K562 (cell line): ENCODE results near the gene LMF2. TPM values are rescaled to one million over a fixed set of nuclear protein-coding genes. Genes with fewer than 3 reads are reported as not detected.

Source experiments
- ATAC-seq: fragments of 200-7000 bp; cut with Tn5 transposase; 3 replicates; pipeline ENCODE4 v1.9.1; 2020; ENCODE audit warnings: moderate library complexity
- BruUV-seq: library from RNA; stranded (reverse); fragments of 400-500 nt; replicated peaks from 2 replicates; lab custom pipeline; 2021; lab: Mats Ljungman, UMichigan
- CTCF ChIA-PET: fragments of 300-600 bp; formaldehyde crosslinking; extraction: SDS; loops from one replicate; lab custom pipeline; 2021; ENCODE audit warnings: low intra/inter-chr PET ratio; lab: Yijun Ruan, JAX
- POLR2A ChIA-PET: fragments of 300-600, 350-650 bp; sonication (Branson Sonifier 250); formaldehyde crosslinking; extraction: SDS; loops from one replicate; lab custom pipeline; 2021; ENCODE audit warnings: antibody characterized with exemption, inconsistent platforms; lab: Yijun Ruan, JAX
- DNase-seq, 4 experiments: peaks; one replicate each; pipeline versions ENCODE4 v3.0.0 to v3.0.0-alpha.2; 2011 to 2018; ENCODE audit warnings: low spot score in 3 of 4, mixed read lengths in 3 of 4; ENCODE audit errors: extremely low read depth in 1 of 4
- FAIRE-seq: peaks from 2 replicates; lab custom pipeline; 2011; peaks lifted over from hg19 to GRCh38; lab: Jason Lieb, UNC
- H2AFZ ChIP-seq: 2 replicates; pipeline ENCODE4 v1.6.0; 2011; ENCODE audit warnings: low read depth, low read length, control low read depth, inconsistent platforms
- H3K27ac ChIP-seq: fragments of 200-600 bp; 3 replicates; pipeline ENCODE4 v1.8.0; 2011; ENCODE audit warnings: low read depth, mild to moderate bottlenecking, control low read depth, inconsistent platforms, low read length, moderate library complexity, mixed read lengths; ENCODE audit errors: extremely low read depth
- H3K27me3 ChIP-seq, 2 experiments: fragments of 300-600 bp in 1 of 2; 2 replicates in 1 of 2; 3 replicates in 1 of 2; pipeline versions ENCODE4 v1.6.0 to v1.8.0; 2011; ENCODE audit warnings: inconsistent platforms in 2 of 2, low read length in 2 of 2, mild to moderate bottlenecking in 1 of 2, mixed read lengths in 1 of 2, moderate library complexity in 1 of 2; ENCODE audit not compliant: control insufficient read depth in 2 of 2, insufficient read depth in 2 of 2
- H3K36me3 ChIP-seq: fragments of 300-600 bp; 3 replicates; pipeline ENCODE4 v1.8.0; 2011; ENCODE audit warnings: mild to moderate bottlenecking, low read length, inconsistent platforms; ENCODE audit not compliant: control insufficient read depth, insufficient read depth
- H3K4me1 ChIP-seq, 2 experiments: fragments of 200-600 bp in 1 of 2; replicated peaks in 1 of 2; 2 replicates in 1 of 2; 3 replicates in 1 of 2; pipeline versions ENCODE4 v1.5.1 to v1.8.0; 2011; ENCODE audit warnings: inconsistent platforms in 2 of 2, low read length in 2 of 2, mild to moderate bottlenecking in 1 of 2, mixed read lengths in 1 of 2, moderate library complexity in 1 of 2; ENCODE audit not compliant: control insufficient read depth in 2 of 2, insufficient read depth in 2 of 2
- H3K4me2 ChIP-seq: 2 replicates; pipeline ENCODE4 v1.6.1; 2011; ENCODE audit warnings: low read length, control low read depth, inconsistent platforms, mixed read lengths; ENCODE audit not compliant: insufficient read depth
- H3K4me3 ChIP-seq: fragments of 200-600 bp; sonication (generic), shearing (Covaris generic); 2 replicates; pipeline ENCODE4 v1.5.1; 2016; ENCODE audit warnings: control low read depth, inconsistent platforms
- H3K79me2 ChIP-seq: fragments of 200-600 bp; 3 replicates; pipeline ENCODE4 v1.8.0; 2011; ENCODE audit warnings: low read length, inconsistent platforms; ENCODE audit not compliant: control insufficient read depth, insufficient read depth
- H3K9ac ChIP-seq, 2 experiments: 2 replicates each; pipeline versions ENCODE4 v1.6.0 to v1.6.1; 2011; ENCODE audit warnings: low read depth in 2 of 2, low read length in 2 of 2, control low read depth in 1 of 2, inconsistent platforms in 1 of 2, mild to moderate bottlenecking in 1 of 2, mixed read lengths in 1 of 2; ENCODE audit not compliant: insufficient read depth in 1 of 2
- H3K9me1 ChIP-seq: one replicate; pipeline ENCODE4 v1.6.0; 2011; ENCODE audit warnings: inconsistent platforms, mild to moderate bottlenecking, low read length, moderate library complexity; ENCODE audit not compliant: control insufficient read depth, insufficient read depth
- H3K9me3 ChIP-seq: replicated peaks from 2 replicates; pipeline ENCODE4 v1.5.1; 2011; ENCODE audit warnings: low read depth, low read length, inconsistent platforms; ENCODE audit not compliant: control insufficient read depth, insufficient read depth
- H4K20me1 ChIP-seq: replicated peaks from 2 replicates; pipeline ENCODE4 v1.6.1; 2011; ENCODE audit warnings: low read length, inconsistent platforms, mixed read lengths; ENCODE audit not compliant: control insufficient read depth, insufficient read depth
- BCOR ChIP-seq: fragments of 450-650 bp; IDR thresholded peaks from 2 replicates; pipeline ENCODE4 v1.6.1; 2016
- HLTF ChIP-seq: fragments of 450-650 bp; IDR thresholded peaks from 2 replicates; pipeline ENCODE4 v1.6.1; 2016
- ILK ChIP-seq: fragments of 450-650 bp; IDR thresholded peaks from 2 replicates; pipeline ENCODE4 v1.6.1; 2016; ENCODE audit warnings: missing genetic modification characterization, low read depth, mild to moderate bottlenecking, missing compliant biosample characterization, moderate library complexity, borderline replicate concordance
- PHF20 ChIP-seq: fragments of 450-650 bp; IDR thresholded peaks from 2 replicates; pipeline ENCODE4 v1.6.1; 2018; ENCODE audit not compliant: partially characterized antibody
- TCF7 ChIP-seq: sonication (generic); IDR thresholded peaks from 2 replicates; pipeline ENCODE4 v1.6.1; 2016; ENCODE audit warnings: antibody characterized with exemption, borderline replicate concordance
- ZNF217 ChIP-seq: sonication (generic); formaldehyde crosslinking; IDR thresholded peaks from 2 replicates; pipeline ENCODE4 v1.8.0; 2022; ENCODE audit warnings: mild to moderate bottlenecking, missing genetic modification reagents
- ZNF444 ChIP-seq: fragments of 250-450 bp; sonication (Bioruptor Pico); IDR thresholded peaks from 2 replicates; pipeline ENCODE4 v1.4.0; 2020; ENCODE audit warnings: mild to moderate bottlenecking, moderate library complexity
- WGBS: fragments of 100-300 bp; shearing (Covaris generic); methylation state at CpG from one replicate; pipeline ENCODE4 v1.1.6; 2016; ENCODE audit warnings: low coverage, mixed read lengths; ENCODE audit not compliant: insufficient coverage; ENCODE audit errors: missing lambda C conversion rate; 5-methylcytosine and 5-hydroxymethylcytosine counted together
- in situ Hi-C: fragments of 300-500 bp; cut with MboI; formaldehyde crosslinking; loops from 4 replicates; pipeline ENCODE4 v1.15.0; 2018; ENCODE audit warnings: inconsistent platforms, mixed read lengths
- intact Hi-C: fragments of 100-400 bp; cut with micrococcal nuclease; formaldehyde crosslinking; loops from 2 replicates; pipeline ENCODE4 v1.14.2; 2022
- polyA plus RNA-seq, 8 experiments: library from polyadenylated mRNA; depleted of rRNA in 4 of 8; stranded (reverse) in 5 of 8; unstranded in 3 of 8; fragments of >200 nt; fragmentation: Nextera tagmentation in 2 of 8; fragmentation: Illumina TruSeq in 1 of 8; extraction: Ambion mirVana in 2 of 8; extraction: Trizol in 1 of 8; gene quantifications; 2 replicates each; pipeline versions ENCODE4 v1.2.1 to v1.2.3, GENCODE V29; 2011 to 2014; ENCODE audit warnings: inconsistent platforms in 1 of 8, missing spikeins in 1 of 8
- total RNA-seq, 7 experiments: library from RNA; depleted of rRNA in 6 of 7; stranded (reverse); fragments of >200 nt in 6 of 7; fragmentation: Illumina TruSeq in 2 of 7; extraction: Trizol in 2 of 7; gene quantifications; 2 replicates each; pipeline versions ENCODE4 v1.2.1 to v1.2.3, GENCODE V29; 2011 to 2021; ENCODE audit warnings: low replicate concordance in 1 of 7
- TF ChIP-seq, protein P1 (sequence below): sonication (generic); formaldehyde crosslinking; IDR thresholded peaks from 2 replicates; pipeline ENCODE4 v1.8.0; 2022; ENCODE audit warnings: mild to moderate bottlenecking, missing genetic modification reagents
- TF ChIP-seq, protein P2 (sequence below): fragments of 450-650 bp; IDR thresholded peaks from 2 replicates; pipeline ENCODE4 v1.6.1; 2016; ENCODE audit warnings: mild to moderate bottlenecking, moderate library complexity
- TF ChIP-seq, protein P3 (sequence below): fragments of 250-450 bp; sonication (Bioruptor Pico); IDR thresholded peaks from 2 replicates; pipeline ENCODE4 v1.8.0; 2022; ENCODE audit warnings: inconsistent platforms

LMF2 gene
- total and polyA plus RNA-seq, 9 of the 15 experiments (the other 6 are each of a cell fraction or from before 2014, with no cell fraction given): 0.08 to 37.1 (median 7.6) TPM

DNA sequence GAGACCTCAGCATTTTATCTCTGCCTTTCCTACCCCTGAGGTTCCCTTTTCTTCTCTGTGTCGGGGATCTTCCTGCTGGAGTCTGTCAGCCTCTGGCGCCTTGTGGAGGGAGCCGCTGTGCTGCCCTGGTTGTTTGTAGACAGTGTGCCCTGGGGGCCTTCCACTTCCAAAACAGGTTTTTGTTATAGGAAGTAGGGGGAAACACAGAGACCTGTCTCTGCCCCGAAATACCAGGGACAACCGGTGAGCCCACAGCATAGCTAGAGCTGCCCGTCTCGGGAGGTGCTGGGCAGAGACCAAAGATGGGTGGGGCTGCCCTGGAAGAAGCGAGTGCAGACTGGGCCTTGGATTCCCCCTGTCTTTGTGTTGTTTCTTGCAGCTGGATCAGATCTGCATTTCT, 8.6 kb upstream of the LMF2 start:
- H3K4me1 ChIP-seq: peaks cover 0 to 4% of the 10 kb centered on the region in 2 experiments; a peak in 2 of 5 replicates
- peaks cover 60% of the 10 kb centered on the region; the same call in 1 of the 3 replicates for H3K36me3 ChIP-seq
- H3K4me2 ChIP-seq: no peak overlapping the region
- in situ Hi-C loops: no loop called here
- ChIA-PET POLR2A (no interaction called here), CTCF (no interaction called here)
- DNase-seq (no peak), ATAC-seq (no peak), FAIRE-seq (no peak)
- no peak overlapping the region; a peak in 1 of 4 replicates for H3K9ac ChIP-seq
- H3K9me1 ChIP-seq: no peaks in the 10 kb centered on the region
- no peaks in the 10 kb centered on the region for H3K9me3 ChIP-seq
- no peaks in the 10 kb centered on the region for H3K27me3 ChIP-seq
- intact Hi-C loops: no loop called here
- H3K27ac ChIP-seq: no peak overlapping the region
- 98% methylated on average over 5 of the region's 8 CpGs for WGBS
- H3K79me2 ChIP-seq: peaks cover 43% of the 10 kb centered on the region
- H4K20me1 ChIP-seq: no peaks in the 10 kb centered on the region
- H2AFZ ChIP-seq: no peak overlapping the region
- no TSS peak for BruUV-seq
- H3K4me3 ChIP-seq: no peak overlapping the region
- TF ChIP-seq ILK (tag): no peak
- TF ChIP-seq, protein P1, sequence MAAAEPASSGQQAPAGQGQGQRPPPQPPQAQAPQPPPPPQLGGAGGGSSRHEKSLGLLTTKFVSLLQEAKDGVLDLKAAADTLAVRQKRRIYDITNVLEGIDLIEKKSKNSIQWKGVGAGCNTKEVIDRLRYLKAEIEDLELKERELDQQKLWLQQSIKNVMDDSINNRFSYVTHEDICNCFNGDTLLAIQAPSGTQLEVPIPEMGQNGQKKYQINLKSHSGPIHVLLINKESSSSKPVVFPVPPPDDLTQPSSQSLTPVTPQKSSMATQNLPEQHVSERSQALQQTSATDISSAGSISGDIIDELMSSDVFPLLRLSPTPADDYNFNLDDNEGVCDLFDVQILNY: no peak
- no peak for TF ChIP-seq ZNF217 (CRISPR knock-in tag)
- TF ChIP-seq, protein P2, sequence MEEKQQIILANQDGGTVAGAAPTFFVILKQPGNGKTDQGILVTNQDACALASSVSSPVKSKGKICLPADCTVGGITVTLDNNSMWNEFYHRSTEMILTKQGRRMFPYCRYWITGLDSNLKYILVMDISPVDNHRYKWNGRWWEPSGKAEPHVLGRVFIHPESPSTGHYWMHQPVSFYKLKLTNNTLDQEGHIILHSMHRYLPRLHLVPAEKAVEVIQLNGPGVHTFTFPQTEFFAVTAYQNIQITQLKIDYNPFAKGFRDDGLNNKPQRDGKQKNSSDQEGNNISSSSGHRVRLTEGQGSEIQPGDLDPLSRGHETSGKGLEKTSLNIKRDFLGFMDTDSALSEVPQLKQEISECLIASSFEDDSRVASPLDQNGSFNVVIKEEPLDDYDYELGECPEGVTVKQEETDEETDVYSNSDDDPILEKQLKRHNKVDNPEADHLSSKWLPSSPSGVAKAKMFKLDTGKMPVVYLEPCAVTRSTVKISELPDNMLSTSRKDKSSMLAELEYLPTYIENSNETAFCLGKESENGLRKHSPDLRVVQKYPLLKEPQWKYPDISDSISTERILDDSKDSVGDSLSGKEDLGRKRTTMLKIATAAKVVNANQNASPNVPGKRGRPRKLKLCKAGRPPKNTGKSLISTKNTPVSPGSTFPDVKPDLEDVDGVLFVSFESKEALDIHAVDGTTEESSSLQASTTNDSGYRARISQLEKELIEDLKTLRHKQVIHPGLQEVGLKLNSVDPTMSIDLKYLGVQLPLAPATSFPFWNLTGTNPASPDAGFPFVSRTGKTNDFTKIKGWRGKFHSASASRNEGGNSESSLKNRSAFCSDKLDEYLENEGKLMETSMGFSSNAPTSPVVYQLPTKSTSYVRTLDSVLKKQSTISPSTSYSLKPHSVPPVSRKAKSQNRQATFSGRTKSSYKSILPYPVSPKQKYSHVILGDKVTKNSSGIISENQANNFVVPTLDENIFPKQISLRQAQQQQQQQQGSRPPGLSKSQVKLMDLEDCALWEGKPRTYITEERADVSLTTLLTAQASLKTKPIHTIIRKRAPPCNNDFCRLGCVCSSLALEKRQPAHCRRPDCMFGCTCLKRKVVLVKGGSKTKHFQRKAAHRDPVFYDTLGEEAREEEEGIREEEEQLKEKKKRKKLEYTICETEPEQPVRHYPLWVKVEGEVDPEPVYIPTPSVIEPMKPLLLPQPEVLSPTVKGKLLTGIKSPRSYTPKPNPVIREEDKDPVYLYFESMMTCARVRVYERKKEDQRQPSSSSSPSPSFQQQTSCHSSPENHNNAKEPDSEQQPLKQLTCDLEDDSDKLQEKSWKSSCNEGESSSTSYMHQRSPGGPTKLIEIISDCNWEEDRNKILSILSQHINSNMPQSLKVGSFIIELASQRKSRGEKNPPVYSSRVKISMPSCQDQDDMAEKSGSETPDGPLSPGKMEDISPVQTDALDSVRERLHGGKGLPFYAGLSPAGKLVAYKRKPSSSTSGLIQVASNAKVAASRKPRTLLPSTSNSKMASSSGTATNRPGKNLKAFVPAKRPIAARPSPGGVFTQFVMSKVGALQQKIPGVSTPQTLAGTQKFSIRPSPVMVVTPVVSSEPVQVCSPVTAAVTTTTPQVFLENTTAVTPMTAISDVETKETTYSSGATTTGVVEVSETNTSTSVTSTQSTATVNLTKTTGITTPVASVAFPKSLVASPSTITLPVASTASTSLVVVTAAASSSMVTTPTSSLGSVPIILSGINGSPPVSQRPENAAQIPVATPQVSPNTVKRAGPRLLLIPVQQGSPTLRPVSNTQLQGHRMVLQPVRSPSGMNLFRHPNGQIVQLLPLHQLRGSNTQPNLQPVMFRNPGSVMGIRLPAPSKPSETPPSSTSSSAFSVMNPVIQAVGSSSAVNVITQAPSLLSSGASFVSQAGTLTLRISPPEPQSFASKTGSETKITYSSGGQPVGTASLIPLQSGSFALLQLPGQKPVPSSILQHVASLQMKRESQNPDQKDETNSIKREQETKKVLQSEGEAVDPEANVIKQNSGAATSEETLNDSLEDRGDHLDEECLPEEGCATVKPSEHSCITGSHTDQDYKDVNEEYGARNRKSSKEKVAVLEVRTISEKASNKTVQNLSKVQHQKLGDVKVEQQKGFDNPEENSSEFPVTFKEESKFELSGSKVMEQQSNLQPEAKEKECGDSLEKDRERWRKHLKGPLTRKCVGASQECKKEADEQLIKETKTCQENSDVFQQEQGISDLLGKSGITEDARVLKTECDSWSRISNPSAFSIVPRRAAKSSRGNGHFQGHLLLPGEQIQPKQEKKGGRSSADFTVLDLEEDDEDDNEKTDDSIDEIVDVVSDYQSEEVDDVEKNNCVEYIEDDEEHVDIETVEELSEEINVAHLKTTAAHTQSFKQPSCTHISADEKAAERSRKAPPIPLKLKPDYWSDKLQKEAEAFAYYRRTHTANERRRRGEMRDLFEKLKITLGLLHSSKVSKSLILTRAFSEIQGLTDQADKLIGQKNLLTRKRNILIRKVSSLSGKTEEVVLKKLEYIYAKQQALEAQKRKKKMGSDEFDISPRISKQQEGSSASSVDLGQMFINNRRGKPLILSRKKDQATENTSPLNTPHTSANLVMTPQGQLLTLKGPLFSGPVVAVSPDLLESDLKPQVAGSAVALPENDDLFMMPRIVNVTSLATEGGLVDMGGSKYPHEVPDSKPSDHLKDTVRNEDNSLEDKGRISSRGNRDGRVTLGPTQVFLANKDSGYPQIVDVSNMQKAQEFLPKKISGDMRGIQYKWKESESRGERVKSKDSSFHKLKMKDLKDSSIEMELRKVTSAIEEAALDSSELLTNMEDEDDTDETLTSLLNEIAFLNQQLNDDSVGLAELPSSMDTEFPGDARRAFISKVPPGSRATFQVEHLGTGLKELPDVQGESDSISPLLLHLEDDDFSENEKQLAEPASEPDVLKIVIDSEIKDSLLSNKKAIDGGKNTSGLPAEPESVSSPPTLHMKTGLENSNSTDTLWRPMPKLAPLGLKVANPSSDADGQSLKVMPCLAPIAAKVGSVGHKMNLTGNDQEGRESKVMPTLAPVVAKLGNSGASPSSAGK: no peak
- TF ChIP-seq TCF7: no peak
- TF ChIP-seq, protein P3, sequence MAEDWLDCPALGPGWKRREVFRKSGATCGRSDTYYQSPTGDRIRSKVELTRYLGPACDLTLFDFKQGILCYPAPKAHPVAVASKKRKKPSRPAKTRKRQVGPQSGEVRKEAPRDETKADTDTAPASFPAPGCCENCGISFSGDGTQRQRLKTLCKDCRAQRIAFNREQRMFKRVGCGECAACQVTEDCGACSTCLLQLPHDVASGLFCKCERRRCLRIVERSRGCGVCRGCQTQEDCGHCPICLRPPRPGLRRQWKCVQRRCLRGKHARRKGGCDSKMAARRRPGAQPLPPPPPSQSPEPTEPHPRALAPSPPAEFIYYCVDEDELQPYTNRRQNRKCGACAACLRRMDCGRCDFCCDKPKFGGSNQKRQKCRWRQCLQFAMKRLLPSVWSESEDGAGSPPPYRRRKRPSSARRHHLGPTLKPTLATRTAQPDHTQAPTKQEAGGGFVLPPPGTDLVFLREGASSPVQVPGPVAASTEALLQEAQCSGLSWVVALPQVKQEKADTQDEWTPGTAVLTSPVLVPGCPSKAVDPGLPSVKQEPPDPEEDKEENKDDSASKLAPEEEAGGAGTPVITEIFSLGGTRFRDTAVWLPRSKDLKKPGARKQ: no peak
- no peak for TF ChIP-seq HLTF
- no peak for TF ChIP-seq ZNF444 (CRISPR knock-in tag)
- TF ChIP-seq BCOR: no peak
- no peak for TF ChIP-seq PHF20
